HL-60 (cell line): ENCODE results near the gene TIPRL.

Source experiments
- POLR2AphosphoS5 ChIP-seq: IDR thresholded peaks from 2 replicates; pipeline ENCODE4 v1.6.1; 2012; ENCODE audit warnings: low read depth
- TF ChIP-seq, protein P1 (sequence below): IDR thresholded peaks from one replicate; pipeline ENCODE4 v1.5.1; 2011; ENCODE audit warnings: low read length, control low read depth, inconsistent platforms; ENCODE audit not compliant: insufficient read depth

DNA sequence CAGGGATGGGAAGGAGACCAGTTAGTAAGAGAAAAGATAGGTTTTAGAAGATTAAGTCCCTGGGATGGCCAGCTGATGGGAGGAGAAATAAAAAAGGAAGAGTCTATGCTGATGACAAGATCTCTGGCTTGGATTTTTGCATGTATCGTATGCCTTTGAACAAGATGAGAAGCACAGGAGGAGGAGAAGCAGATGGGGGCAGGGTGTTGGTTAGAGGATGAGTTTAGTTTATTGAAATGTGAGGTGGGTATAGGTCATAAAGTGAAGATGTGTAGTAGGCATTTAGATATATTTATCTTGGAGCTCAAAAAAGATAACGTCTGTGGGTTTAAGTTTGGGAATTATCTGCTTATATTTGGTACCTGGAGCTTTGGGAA is 1.4 kb downstream of the TIPRL start:
- TF ChIP-seq, protein P1, sequence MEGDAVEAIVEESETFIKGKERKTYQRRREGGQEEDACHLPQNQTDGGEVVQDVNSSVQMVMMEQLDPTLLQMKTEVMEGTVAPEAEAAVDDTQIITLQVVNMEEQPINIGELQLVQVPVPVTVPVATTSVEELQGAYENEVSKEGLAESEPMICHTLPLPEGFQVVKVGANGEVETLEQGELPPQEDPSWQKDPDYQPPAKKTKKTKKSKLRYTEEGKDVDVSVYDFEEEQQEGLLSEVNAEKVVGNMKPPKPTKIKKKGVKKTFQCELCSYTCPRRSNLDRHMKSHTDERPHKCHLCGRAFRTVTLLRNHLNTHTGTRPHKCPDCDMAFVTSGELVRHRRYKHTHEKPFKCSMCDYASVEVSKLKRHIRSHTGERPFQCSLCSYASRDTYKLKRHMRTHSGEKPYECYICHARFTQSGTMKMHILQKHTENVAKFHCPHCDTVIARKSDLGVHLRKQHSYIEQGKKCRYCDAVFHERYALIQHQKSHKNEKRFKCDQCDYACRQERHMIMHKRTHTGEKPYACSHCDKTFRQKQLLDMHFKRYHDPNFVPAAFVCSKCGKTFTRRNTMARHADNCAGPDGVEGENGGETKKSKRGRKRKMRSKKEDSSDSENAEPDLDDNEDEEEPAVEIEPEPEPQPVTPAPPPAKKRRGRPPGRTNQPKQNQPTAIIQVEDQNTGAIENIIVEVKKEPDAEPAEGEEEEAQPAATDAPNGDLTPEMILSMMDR = no peak
- no peak for TF ChIP-seq POLR2AphosphoS5
